DLD1 (cell line): ENCODE measurements around the gene RCAN1.
"Not testable (repeated sequence)": the region's sequence is repeated elsewhere in the genome, so short reads cannot be mapped to it uniquely, and the experiment has no call there.

Experiments used
- in situ Hi-C: cut with HindIII; loops from 2 replicates; pipeline ENCODE4 v1.10.0; 2017; ENCODE audit warnings: low sequenced_read_pairs

The RCAN1 gene

GRCh38 chr21:34519016-34519415 lies 95.9 kb downstream of the RCAN1 start:
- in situ Hi-C loops: no loop called here

- in situ Hi-C loops: no loop called here
Observed at GRCh38 chr21:34518301-34518700, 96.6 kb downstream of the RCAN1 start.

GRCh38 chr21:34517491-34518245 lies 97.2 kb downstream of the RCAN1 start:
- in situ Hi-C loops: no loop called here

GRCh38 chr21:34517039-34517438 lies 97.9 kb downstream of the RCAN1 start:
- in situ Hi-C loops: no loop called here

- in situ Hi-C loops: no loop called here
Observed at GRCh38 chr21:34514576-34515115, 100.3 kb downstream of the RCAN1 start.

GRCh38 chr21:34513129-34513675 lies 101.7 kb downstream of the RCAN1 start:
- in situ Hi-C loops: no loop called here

GRCh38 chr21:34511787-34512455 lies 103.0 kb downstream of the RCAN1 start, which contains the start of gene KCNE1:
KCNE1 (minus strand) TSS chr21:34512210; CDS start chr21:34449634, 62,576 bp downstream.
- in situ Hi-C loops: no loop called here

GRCh38 chr21:34511181-34511580 lies 103.7 kb downstream of the RCAN1 start:
- in situ Hi-C loops: no loop called here

- in situ Hi-C loops: no loop called here
Observed at GRCh38 chr21:34510148-34511142, 104.5 kb downstream of the RCAN1 start.

- in situ Hi-C loops: no loop called here
Observed at GRCh38 chr21:34509151-34509550, 105.8 kb downstream of the RCAN1 start.

- in situ Hi-C loops: no loop called here
Observed at GRCh38 chr21:34504595-34504994, 110.3 kb downstream of the RCAN1 start.

GRCh38 chr21:34502480-34503106 lies 112.3 kb downstream of the RCAN1 start:
- in situ Hi-C loops: no loop called here

GRCh38 chr21:34501716-34502115 lies 113.2 kb downstream of the RCAN1 start:
- in situ Hi-C loops: no loop called here

GRCh38 chr21:34500191-34500590 lies 114.7 kb downstream of the RCAN1 start:
- in situ Hi-C loops: no loop called here

- in situ Hi-C loops: no loop called here
Observed at GRCh38 chr21:34499116-34499515, 115.8 kb downstream of the RCAN1 start.

GRCh38 chr21:34498623-34499022 lies 116.3 kb downstream of the RCAN1 start:
- in situ Hi-C loops: no loop called here

GRCh38 chr21:34483854-34484253 lies 131.1 kb downstream of the RCAN1 start:
- in situ Hi-C loops: not testable (repeated sequence)

- in situ Hi-C loops: not testable (repeated sequence)
Observed at GRCh38 chr21:34483435-34483834, 131.5 kb downstream of the RCAN1 start.

GRCh38 chr21:34467333-34467732 lies 147.6 kb downstream of the RCAN1 start:
- in situ Hi-C loops: not testable (repeated sequence)
